Left lobe of liver (tissue), 2 donors: ENCODE measurements around the gene CDC42BPG. TPM values are rescaled to one million over a fixed set of nuclear protein-coding genes. Genes with fewer than 3 reads are reported as not detected.

ENCODE experiments used
- ATAC-seq: fragments of 200-7000 bp; cut with Tn5 transposase; one replicate; pipeline ENCODE4 v1.9.1; 2020; ENCODE audit warnings: mild to moderate bottlenecking, moderate library complexity
- DNase-seq: peaks from one replicate; pipeline ENCODE4 v3.0.0-alpha.2; 2020; ENCODE audit warnings: low spot score
- total RNA-seq: library from RNA; stranded (reverse); gene quantifications from one replicate; pipeline ENCODE4 v1.2.1, GENCODE V29; 2021
- donor health status: DM: no; HTN: no; CAD: no; lungs with moderate emphysema.
- donor health status: DM: no; HTN: yes; CAD: no.

The CDC42BPG gene
- total RNA-seq, 1 donor from 2014 or later, result 1.2 TPM

GRCh38 chr11:64792482-64792881 lies 52.0 kb downstream of the CDC42BPG start:
- no peak for ATAC-seq
- DNase-seq, result no peak

GRCh38 chr11:64791781-64792291 lies 52.6 kb downstream of the CDC42BPG start:
- DNase-seq (no peak), ATAC-seq (no peak)

- no peak for DNase-seq
- ATAC-seq, result no peak
These were observed 54.0 kb downstream of the CDC42BPG start for GRCh38 chr11:64790205-64791095.

GRCh38 chr11:64789331-64790204 lies 54.9 kb downstream of the CDC42BPG start:
- DNase-seq (no peak), ATAC-seq (no peak)

GRCh38 chr11:64788321-64789215 lies 55.9 kb downstream of the CDC42BPG start:
- no peak for DNase-seq

GRCh38 chr11:64787526-64788320 lies 56.7 kb downstream of the CDC42BPG start:
- no peak for DNase-seq
- ATAC-seq, result peak; percentile 88

More at GRCh38 chr11:64788321-64789215, 55.9 kb downstream of the CDC42BPG start:
- ATAC-seq, result no peak

- no peak for DNase-seq
These were observed 58.1 kb downstream of the CDC42BPG start for GRCh38 chr11:64786308-64786707.

GRCh38 chr11:64784813-64785581 lies 59.5 kb downstream of the CDC42BPG start:
- ATAC-seq, result no peak
- no peak for DNase-seq

More at GRCh38 chr11:64786308-64786707, 58.1 kb downstream of the CDC42BPG start:
- ATAC-seq, result no peak

GRCh38 chr11:64778473-64779298 lies 65.8 kb downstream of the CDC42BPG start, which contains the start of gene SF1:
Gene SF1, minus strand, starts transcription at chr11:64778542. Its CDS starts 150 bp downstream, at chr11:64778392.
- DNase-seq (peak; percentile 99), ATAC-seq (peak; percentile 84)

GRCh38 chr11:64778223-64778472 lies 66.3 kb downstream of the CDC42BPG start:
- no peak for DNase-seq

GRCh38 chr11:64777449-64778222 lies 66.8 kb downstream of the CDC42BPG start:
- ATAC-seq (peak; percentile 38), DNase-seq (peak; percentile 84)

More at GRCh38 chr11:64778223-64778472, 66.3 kb downstream of the CDC42BPG start:
- ATAC-seq, result peak; percentile 14

GRCh38 chr11:64776875-64777274 lies 67.6 kb downstream of the CDC42BPG start:
- ATAC-seq, result no peak
- no peak for DNase-seq

GRCh38 chr11:64776425-64776824 lies 68.0 kb downstream of the CDC42BPG start:
- ATAC-seq (no peak), DNase-seq (no peak)

GRCh38 chr11:64774144-64774543 lies 70.3 kb downstream of the CDC42BPG start:
- DNase-seq, result no peak

More at GRCh38 chr11:64774144-64774543, 70.3 kb downstream of the CDC42BPG start:
- ATAC-seq, result no peak
